Coronary artery (tissue), 2 donors: ENCODE results near the gene KIAA1671.
A peak's percentile ranks its signal among the peaks of the same experiment; 100 is the strongest.
"Not testable (repeated sequence)": the region's sequence is repeated elsewhere in the genome, so short reads cannot be mapped to it uniquely, and the experiment has no call there.

Experiments used
- DNase-seq: peaks from one replicate; pipeline ENCODE4 v3.0.0-alpha.2; 2017; ENCODE audit warnings: low spot score
- H3K27ac ChIP-seq, 2 donors: fragments of 200-600 bp; sonication (generic); one replicate each; pipeline ENCODE4 v1.5.1; 2016 to 2019
- H3K4me3 ChIP-seq: fragments of 200-600 bp; sonication (generic); 2 replicates; pipeline ENCODE4 v1.5.1; 2016; ENCODE audit warnings: mild to moderate bottlenecking, moderate library complexity
- TF ChIP-seq, protein P1 (sequence below): fragments of 200-600 bp; sonication (generic); IDR thresholded peaks from one replicate; pipeline ENCODE4 v1.5.1; 2019; ENCODE audit warnings: antibody characterized with exemption

KIAA1671 gene

DNA sequence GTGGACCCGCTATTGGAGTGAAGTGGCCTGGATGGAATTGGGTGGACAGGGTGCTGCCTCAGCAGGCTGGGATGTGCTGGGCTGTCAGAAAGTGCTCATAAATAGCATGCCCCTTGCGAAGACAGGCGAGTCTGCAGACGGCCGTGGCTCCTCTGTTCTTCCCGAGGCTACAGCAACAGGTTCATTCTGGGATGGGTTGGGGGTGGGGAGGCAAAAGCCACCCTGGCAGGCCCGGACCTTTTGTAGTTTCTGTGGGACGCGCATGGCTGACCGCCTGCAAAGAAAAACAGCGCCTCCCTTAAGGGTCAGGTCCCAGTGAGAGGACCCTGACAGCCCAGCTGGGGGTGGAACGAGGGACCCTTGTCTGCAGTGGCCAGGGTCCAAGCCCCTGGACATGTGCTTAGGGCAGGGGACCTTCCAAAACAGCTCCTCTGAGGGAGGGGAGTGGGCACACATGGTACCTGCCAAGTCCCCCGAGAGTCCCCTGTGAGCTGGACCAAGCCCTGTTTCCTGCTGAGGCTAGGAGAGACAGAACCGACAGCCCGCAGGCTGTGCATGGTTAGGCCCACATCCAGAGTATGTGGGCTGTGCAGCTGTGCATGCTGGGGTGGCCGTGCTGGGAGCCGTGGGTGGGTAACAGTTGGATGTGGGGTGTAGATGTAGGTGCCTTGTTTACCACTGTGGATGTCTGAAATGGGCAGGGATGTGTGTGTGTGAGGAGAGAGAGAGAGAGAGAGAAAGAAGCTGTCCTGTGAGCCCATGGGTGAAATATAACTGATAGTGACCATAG is 247.4 kb downstream of the KIAA1671 start, which contains the start of gene CRYBB3:
Gene CRYBB3, plus strand, starts transcription at position 128 of the 790 bp plus-strand sequence. CDS start 1,539 bp downstream, outside the sequence.
- DNase-seq = no peak
- TF ChIP-seq, protein P1, sequence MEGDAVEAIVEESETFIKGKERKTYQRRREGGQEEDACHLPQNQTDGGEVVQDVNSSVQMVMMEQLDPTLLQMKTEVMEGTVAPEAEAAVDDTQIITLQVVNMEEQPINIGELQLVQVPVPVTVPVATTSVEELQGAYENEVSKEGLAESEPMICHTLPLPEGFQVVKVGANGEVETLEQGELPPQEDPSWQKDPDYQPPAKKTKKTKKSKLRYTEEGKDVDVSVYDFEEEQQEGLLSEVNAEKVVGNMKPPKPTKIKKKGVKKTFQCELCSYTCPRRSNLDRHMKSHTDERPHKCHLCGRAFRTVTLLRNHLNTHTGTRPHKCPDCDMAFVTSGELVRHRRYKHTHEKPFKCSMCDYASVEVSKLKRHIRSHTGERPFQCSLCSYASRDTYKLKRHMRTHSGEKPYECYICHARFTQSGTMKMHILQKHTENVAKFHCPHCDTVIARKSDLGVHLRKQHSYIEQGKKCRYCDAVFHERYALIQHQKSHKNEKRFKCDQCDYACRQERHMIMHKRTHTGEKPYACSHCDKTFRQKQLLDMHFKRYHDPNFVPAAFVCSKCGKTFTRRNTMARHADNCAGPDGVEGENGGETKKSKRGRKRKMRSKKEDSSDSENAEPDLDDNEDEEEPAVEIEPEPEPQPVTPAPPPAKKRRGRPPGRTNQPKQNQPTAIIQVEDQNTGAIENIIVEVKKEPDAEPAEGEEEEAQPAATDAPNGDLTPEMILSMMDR = no peak
- Histone ChIP-seq H3K4me3 (no peak within 1 kb of the TSS), H3K27ac (no peak within 1 kb of the TSS)

DNA sequence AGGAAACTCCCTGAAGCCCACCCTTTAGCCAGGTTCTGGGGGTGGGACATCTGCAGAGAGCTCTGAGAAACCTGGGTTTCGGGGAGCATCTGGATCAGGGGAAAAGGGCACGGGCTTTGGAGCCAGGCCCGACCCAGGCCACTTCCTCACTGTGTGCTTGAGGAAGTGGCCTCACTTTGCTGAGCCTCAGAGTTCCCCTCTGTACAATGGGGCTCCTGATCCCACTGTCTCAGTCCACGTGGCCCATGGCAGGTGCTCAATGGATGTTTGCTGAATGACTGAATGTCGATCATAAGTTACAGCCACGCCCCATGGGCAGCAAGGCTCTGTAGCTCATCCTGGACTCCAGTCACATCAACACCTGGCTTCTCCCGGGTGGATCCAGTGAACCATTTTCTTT is 248.5 kb downstream of the KIAA1671 start:
- H3K4me3 ChIP-seq = no peak overlapping the region
- no peak for DNase-seq
- TF ChIP-seq, protein P1 = no peak

DNA sequence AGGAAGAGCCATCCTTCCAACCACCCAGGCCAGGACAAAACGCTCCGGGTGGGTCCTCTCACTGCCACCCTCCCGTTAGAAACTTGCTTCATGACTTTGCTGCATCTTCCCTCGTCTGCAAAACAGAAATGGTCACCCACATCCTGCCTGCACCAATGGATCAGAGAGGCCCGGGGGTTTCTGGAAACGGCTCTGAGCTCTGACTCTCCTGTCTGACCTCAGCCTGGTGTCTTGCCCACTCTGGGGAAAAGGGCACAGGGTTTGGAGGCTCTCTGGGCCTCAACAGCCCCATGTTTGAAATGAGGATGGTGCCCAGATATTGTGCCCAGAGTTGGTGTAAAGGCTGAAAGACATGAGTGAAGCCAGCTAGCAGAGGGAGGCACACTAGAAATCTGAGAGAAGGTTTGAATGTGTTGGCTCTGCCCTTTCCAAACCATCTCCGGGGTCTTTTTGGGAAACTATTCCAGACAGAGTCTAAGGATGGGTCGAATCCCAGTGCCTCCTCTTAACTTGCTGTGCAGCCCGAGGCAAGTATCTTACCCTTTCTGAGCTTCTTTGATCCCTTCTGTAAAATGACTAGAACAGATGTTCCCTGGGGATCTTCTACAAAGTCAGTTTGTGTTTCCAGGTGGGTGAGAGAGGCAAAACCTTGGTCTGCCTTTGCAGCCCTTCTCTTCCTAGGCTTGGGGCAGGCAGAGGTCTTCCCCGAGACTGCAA is 249.2 kb downstream of the KIAA1671 start:
- DNase-seq = no peak
- TF ChIP-seq, protein P1 = no peak
- Histone ChIP-seq H3K27ac (no peak overlapping the region), H3K4me3 (no peak overlapping the region)

More for the DNA sequence above, 248.5 kb downstream of the KIAA1671 start:
- H3K27ac ChIP-seq = no peak overlapping the region

DNA sequence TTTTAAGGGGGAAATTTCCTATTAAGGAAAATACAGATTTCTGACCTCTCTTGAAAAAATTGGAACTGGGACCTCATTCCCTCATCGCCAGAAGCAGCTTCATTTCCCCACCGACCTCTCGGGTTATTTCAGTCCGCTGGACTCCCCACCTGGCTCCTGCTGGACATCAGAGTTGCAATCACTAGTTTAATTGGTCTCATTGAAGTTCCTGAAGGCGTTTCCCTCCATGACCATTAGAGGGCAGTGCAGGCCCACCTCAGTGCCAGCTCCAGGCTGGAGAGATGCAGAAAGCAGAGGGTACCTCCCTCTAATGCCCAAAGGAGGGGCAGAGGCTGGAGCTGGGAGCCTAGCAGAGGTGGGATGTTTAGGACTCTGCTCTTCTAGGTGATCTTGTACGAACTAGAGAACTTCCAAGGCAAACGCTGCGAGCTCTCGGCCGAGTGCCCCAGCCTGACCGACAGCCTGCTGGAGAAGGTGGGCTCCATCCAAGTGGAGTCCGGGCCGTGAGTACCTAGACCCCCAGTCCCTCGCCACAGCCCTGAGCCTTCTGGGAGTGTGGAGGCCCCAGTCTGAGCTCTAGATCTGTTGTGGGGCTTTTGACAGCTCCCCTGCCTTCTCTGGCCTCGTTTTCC is 249.9 kb downstream of the KIAA1671 start:
- no peak for DNase-seq
- TF ChIP-seq, protein P1 = peak; percentile 74
- H3K4me3 ChIP-seq = no peak overlapping the region
- H3K27ac ChIP-seq = no peak overlapping the region

DNA sequence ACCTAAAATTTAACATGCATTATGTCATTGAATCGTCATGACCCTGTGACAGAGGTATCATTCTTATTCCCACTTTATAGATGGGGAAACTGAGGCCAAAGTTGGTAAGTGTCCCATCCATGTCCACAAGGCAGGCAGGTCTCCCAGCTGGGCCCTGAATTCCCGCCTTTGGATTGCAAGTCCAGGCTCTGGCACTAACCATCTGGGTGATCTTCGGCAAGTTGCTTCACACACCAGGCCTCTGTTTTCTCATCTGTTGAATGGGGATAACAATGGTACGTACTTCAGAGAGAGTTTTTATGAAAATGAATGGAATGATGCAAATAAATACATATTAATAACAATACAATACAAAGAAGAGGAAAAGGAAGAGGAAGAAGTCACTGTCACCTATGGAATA is 250.6 kb downstream of the KIAA1671 start:
- Histone ChIP-seq H3K27ac (no peak overlapping the region), H3K4me3 (no peak overlapping the region)
- no peak for DNase-seq
- TF ChIP-seq, protein P1 = no peak

DNA sequence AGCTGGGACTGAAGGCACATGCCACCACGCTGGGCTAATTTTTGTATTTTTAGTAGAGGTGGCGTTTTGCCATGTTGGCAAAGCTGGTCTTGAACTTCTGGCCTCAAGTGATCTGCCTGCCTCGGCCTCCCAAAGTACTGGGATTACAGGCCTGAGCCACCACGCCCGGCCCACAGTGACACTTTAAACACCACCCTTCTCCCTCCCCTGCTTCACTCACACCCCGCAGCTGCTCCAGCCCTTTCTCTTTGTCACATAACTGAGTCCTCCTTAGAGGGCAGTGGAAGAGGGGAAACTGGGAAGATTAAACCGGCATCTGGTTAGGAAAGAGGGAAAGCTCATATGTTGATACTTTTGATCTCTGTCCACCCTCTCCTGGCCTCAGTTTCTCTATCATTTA is 252.0 kb downstream of the KIAA1671 start:
- H3K4me3 ChIP-seq, H3K27ac ChIP-seq, DNase-seq: not testable (repeated sequence)

DNA sequence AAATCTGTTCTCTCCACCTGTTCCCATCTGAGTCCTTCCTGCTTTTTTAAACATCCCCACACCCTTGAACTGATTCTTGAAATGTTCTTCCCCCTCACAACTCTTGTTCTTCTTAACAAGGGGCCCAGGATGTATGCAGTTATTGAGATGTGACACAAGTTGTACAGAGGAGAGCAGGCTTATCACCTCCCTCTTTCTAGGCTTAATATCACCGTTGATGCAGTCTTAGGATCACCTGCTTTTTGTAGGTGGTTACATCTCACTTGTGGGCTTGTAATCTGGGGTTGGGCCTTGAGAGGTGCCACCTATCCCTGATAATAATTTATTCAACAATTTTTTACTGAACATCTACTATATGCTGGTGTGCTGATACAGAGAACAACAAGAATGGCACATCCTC is 253.3 kb downstream of the KIAA1671 start:
- no peak overlapping the region for H3K4me3 ChIP-seq

More for the DNA sequence above, 253.3 kb downstream of the KIAA1671 start:
- no peak for DNase-seq
- TF ChIP-seq, protein P1 = no peak
- no peak overlapping the region for H3K27ac ChIP-seq
